Transverse colon (tissue), 4 donors: ENCODE measurements around the gene ME2.

ENCODE experiments used
- CTCF ChIP-seq, 5 experiments: fragments of 200-600 bp in 3 of 5; fragments of 450-650 bp in 2 of 5; sonication (generic) in 3 of 5; IDR thresholded peaks; 1 replicate in 2 of 5; 2 replicates in 3 of 5; pipeline ENCODE4 v1.5.1; 2016 to 2017; ENCODE audit warnings: antibody characterized with exemption in 5 of 5, inconsistent platforms in 3 of 5, mild to moderate bottlenecking in 2 of 5, moderate library complexity in 1 of 5
- EP300 ChIP-seq: sonication (generic); formaldehyde crosslinking; IDR thresholded peaks from one replicate; pipeline ENCODE4 v1.6.1; 2017; ENCODE audit warnings: antibody characterized with exemption, low read depth
- POLR2A ChIP-seq: fragments of 450-650 bp; IDR thresholded peaks from one replicate; pipeline ENCODE4 v1.6.1; 2016; ENCODE audit warnings: antibody characterized with exemption, mild to moderate bottlenecking, moderate library complexity
- POLR2AphosphoS5 ChIP-seq, 3 donors: sonication (generic); formaldehyde crosslinking; IDR thresholded peaks; one replicate each; pipeline ENCODE4 v1.6.1; 2016; ENCODE audit warnings: antibody characterized with exemption in 3 of 3

GRCh38 chr18:50896093-50896492 lies 17.2 kb downstream of the ME2 start:
- TF ChIP-seq EP300 (no peak), CTCF (IDR thresholded peaks at IDR 0.05) (no peak), POLR2A (no peak), POLR2AphosphoS5 (IDR thresholded peaks at IDR 0.05) (no peak)
